Colonic mucosa (tissue), 4 donors: Measurements from ENCODE around the gene GAMT. TPM values are rescaled to one million over a fixed set of nuclear protein-coding genes. Genes with fewer than 3 reads are reported as not detected.
"Not testable (repeated sequence)": the region's sequence is repeated elsewhere in the genome, so short reads cannot be mapped to it uniquely, and the experiment has no call there.

Experiments
- DNase-seq: peaks from one replicate; pipeline ENCODE4 v3.0.0-alpha.2; 2020
- H3K27ac ChIP-seq: fragments of 200-600 bp; one replicate; pipeline ENCODE4 v1.8.0; 2021
- H3K27me3 ChIP-seq: fragments of 200-600 bp; one replicate; pipeline ENCODE4 v1.8.0; 2021
- H3K36me3 ChIP-seq: fragments of 200-600 bp; one replicate; pipeline ENCODE4 v1.8.0; 2021
- H3K4me1 ChIP-seq: fragments of 200-600 bp; one replicate; pipeline ENCODE4 v1.8.0; 2021; ENCODE audit warnings: mild to moderate bottlenecking
- H3K4me3 ChIP-seq: fragments of 200-600 bp; one replicate; pipeline ENCODE4 v1.8.0; 2021
- H3K9ac ChIP-seq, 2 donors: one replicate each; pipeline ENCODE4 v1.7.0; 2013; ENCODE audit warnings: control low read depth in 2 of 2, low read depth in 2 of 2, low read length in 2 of 2
- H3K9me3 ChIP-seq: fragments of 200-600 bp; one replicate; pipeline ENCODE4 v1.8.0; 2021
- CTCF ChIP-seq: fragments of 200-600 bp; IDR thresholded peaks from one replicate; pipeline ENCODE4 v1.8.0; 2022; ENCODE audit warnings: antibody characterized with exemption, mild to moderate bottlenecking
- intact Hi-C: fragments of 100-400 bp; cut with DNase I; formaldehyde crosslinking; loops from one replicate; pipeline ENCODE4 v1.14.1; 2022
- total RNA-seq, 2 donors: library from RNA; stranded (reverse); fragmentation: NEBNext Ultra II Directional in 1 of 2; extraction: Animal tissue kit (Norgen Biotek cat#: 25700) in 1 of 2; gene quantifications; one replicate each; pipeline ENCODE4 v1.2.1, GENCODE V29; 2021
- donor health status: healthy.
- donor health status: DM: no; HTN: no; CAD: no.
- donor health status: DM: no; HTN: no; CAD: no.

Gene GAMT
- total RNA-seq, 2 donors from 2014 or later, result 3.3 to 3.7 TPM

DNA sequence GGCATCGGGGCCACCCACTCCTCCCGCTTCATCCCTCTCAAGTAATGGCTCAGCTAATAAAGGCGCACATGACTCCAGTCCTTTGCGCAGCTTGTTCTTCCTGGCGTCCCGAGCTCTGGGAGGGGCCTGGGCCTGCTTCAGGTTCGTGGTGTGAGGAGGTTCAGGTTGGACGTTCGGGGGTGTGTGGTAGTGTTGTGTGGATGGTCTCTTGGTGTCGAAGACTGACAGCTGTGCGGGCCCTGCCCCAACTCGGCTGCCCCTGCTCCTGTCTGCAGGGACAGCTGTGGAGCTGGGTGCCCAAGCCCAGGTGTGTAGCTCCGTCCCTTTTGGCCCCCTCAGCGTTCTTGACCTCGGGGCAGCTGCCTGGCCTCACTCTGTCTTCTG lies 39.1 kb upstream of the GAMT start:
- Histone ChIP-seq H3K36me3 (peaks cover 17% of the 10 kb centered on the region), H3K4me1 (peaks cover 12% of the 10 kb centered on the region), H3K9me3 (no peaks in the 10 kb centered on the region), H3K9ac (no peak overlapping the region), H3K4me3 (no peak overlapping the region), H3K27ac (no peak overlapping the region), H3K27me3 (peaks cover 2% of the 10 kb centered on the region)
- intact Hi-C loops, result no loop called here
- no peak for DNase-seq
- TF ChIP-seq CTCF, result no peak

DNA sequence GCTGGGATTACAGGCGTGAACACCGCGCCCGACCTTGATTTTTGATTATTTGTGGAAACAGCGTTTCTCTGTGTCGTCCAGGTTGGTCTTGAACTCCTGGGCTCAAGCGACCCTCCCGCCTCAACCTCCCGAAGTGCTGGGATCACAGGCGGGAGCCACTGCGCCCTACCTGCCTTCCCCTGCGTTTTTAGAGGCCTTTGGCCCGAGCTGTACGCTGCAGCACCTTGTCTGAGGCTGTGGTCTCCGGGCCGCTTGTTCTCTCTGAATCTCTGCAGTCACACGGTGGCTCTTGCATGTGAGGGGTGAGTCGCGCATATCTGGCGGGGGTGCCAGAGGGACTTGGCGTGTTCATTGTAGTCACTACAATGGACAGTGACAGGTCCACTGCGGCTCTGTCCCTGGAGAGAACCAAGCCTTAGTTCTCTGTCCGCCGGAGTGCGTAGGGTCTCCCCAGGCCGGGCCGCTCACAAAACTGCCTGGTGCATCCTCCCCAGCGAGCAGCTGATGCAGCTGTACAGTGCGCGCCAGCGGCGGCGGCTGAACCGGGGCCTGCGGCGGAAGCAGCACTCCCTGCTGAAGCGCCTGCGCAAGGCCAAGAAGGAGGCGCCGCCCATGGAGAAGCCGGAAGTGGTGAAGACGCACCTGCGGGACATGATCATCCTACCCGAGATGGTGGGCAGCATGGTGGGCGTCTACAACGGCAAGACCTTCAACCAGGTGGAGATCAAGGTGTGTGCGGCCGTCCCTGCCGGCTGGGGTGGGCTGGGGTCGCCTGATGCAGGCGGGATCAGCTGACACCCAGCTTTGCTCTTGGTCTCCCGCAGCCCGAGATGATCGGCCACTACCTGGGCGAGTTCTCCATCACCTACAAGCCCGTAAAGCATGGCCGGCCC lies 38.4 kb upstream of the GAMT start:
- H3K27ac ChIP-seq, intact Hi-C loops, H3K9me3 ChIP-seq, H3K27me3 ChIP-seq, DNase-seq: not testable (repeated sequence)
- Histone ChIP-seq H3K9ac (peak overlapping the region; percentile 81 to 90), H3K36me3 (peaks cover 17% of the 10 kb centered on the region), H3K4me1 (peaks cover 12% of the 10 kb centered on the region), H3K4me3 (peak overlapping the region; percentile 73)

DNA sequence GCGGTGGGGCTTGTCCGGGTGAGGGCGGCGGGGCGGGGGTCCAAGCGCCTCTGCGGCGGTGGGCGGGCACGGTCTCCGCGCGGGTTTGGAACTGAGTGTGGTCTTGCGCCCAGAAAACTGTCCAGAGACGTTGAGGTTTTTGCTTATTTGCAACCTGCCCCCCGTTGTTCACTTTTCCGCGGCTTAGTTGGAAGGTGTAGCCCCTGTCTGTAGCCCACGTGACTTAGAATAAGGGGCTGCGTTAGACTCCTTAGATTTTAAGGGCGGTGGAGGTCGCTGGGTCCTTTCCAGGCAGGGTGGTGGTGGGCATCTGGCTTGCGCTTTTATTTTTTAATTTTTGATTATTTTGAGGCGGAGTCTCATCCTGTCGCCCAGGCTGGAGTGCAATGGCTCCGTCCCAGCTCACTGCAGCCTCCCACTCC lies 37.6 kb upstream of the GAMT start:
- Histone ChIP-seq H3K27ac (no peak overlapping the region), H3K4me1 (peaks cover 12% of the 10 kb centered on the region), H3K9me3 (no peaks in the 10 kb centered on the region), H3K4me3 (peak overlapping the region; percentile 73), H3K36me3 (peaks cover 18% of the 10 kb centered on the region), H3K9ac (peak overlapping the region; percentile 81 to 90), H3K27me3 (no peaks in the 10 kb centered on the region)
- TF ChIP-seq CTCF, result no peak
- intact Hi-C loops, result no loop called here
- no peak for DNase-seq

DNA sequence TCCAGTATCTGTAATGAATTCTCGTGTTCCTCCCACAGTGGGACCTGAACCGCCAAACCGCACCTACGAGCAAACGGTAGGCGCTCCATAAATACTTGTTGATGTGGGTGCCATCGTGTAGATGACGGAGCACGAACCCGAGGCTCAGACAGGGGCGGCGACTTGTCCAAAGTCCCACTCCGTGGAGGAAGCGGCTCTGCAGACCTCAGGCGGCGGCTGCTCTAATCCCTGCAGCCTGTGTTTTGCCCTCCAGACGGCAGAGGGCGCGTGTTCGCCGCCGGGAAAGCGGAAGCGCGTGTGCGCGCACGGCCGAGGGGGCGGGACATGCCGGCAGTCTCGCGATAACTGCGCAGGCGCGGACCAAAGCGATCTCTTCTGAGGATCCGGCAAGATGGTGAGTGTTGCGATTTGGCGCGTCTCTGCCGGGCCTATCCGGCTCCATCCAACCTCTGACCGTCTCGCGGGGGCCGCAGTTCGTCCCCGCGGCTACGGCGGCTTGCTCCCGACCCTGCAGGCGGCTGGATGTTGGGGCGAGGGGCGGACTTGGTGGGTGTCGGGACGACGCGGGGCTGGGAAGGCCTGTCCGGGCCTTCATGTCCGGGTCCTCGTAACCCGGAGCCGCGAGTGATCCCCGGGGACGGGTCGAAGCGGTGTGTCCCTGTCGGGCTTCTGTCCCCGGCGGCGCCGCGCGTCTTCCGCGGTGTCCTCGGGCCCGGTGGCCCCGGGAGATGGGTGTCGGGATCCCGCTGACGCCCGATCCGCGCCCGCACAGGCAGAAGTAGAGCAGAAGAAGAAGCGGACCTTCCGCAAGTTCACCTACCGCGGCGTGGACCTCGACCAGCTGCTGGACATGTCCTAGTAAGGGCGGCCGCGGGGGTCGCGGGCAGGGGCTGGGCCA lies 36.9 kb upstream of the GAMT start, which contains the start of gene RPS15:
RPS15 (plus strand) TSS at position 362 of the 898 bp plus-strand sequence; CDS start at position 392, 30 bp downstream.
- peaks cover 23% of the 10 kb centered on the region for H3K36me3 ChIP-seq
- peak within 1 kb of the TSS; percentile 81 to 90 for H3K9ac ChIP-seq
- peak; percentile 95 for TF ChIP-seq CTCF
- intact Hi-C loops, result no loop called here
- H3K9me3 ChIP-seq, result no peaks in the 10 kb centered on the region
- H3K27ac ChIP-seq, result peak within 1 kb of the TSS; percentile 66
- H3K4me3 ChIP-seq, result peak within 1 kb of the TSS; percentile 73
- H3K27me3 ChIP-seq, result no peaks in the 10 kb centered on the region
- peak; percentile 96 for DNase-seq
- peaks cover 7% of the 10 kb centered on the region for H3K4me1 ChIP-seq

GRCh38 chr19:1437609-1438008 lies 36.3 kb upstream of the GAMT start:
- peaks cover 23% of the 10 kb centered on the region for H3K36me3 ChIP-seq
- no peak overlapping the region for H3K9ac ChIP-seq
- H3K27me3 ChIP-seq, result no peaks in the 10 kb centered on the region
- H3K4me1 ChIP-seq, result peaks cover 7% of the 10 kb centered on the region
- no peaks in the 10 kb centered on the region for H3K9me3 ChIP-seq
- H3K4me3 ChIP-seq, result peak overlapping the region; percentile 73
- intact Hi-C loops, result no loop called here
- no peak for TF ChIP-seq CTCF
- DNase-seq, result no peak
- H3K27ac ChIP-seq, result peak overlapping the region; percentile 66
